DMS153 treated with DMSO at 0.1 percent for 48 hours (cell line): Measurements from ENCODE around the gene LZTS2.

Experiments used
- DNase-seq: peaks from one replicate; lab custom pipeline; 2025; ENCODE audit not compliant: unreplicated experiment; lab: John Stamatoyannopoulos, UW

Gene LZTS2

DNA sequence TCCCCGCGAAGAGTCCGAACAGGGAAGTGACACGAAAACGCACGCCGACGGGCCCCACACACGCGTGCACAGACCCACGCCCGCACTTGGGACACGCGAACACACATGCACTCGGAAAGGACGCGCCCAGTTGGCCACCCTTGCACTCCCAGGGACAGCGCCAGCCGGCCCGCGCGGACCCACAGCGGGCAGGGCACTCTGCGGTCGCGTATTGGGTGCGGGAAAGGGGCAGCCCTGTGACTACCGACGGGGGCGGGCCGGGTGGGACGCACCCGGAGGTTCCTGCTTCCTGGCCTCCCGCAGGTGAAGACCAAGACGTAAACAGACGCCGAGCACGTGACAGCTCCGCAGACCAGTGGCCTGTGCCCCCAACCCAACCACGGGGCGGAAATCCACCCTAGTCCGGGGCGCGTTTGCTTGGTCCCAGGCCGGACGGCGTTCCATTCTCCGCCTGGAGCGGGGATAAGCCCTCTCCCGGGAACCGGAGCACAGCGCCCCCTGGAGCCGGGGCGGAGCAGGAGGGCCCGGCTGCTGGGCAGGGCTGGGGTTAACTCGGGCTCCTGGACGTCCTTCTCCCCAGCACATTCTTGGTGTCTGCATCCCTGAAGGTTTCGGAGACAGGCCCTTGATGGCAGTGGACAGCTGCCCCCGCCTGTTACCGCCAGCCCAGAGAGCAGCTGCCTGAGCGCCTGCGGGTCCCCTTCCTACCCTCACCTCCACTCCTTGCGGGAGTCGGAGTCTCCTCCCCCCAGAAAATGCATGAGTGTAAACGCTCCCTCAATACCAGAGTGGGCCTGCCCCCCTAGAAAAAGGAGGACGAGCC, 2.0 kb upstream of the LZTS2 start:
- peak; percentile 39 for DNase-seq

GRCh38 chr10:100998183-100998990, 1.2 kb upstream of the LZTS2 start:
- DNase-seq: peak; percentile 77

- DNase-seq: peak; percentile 44
These were observed 442 bp upstream of the LZTS2 start for GRCh38 chr10:100998991-100999741.

DNA sequence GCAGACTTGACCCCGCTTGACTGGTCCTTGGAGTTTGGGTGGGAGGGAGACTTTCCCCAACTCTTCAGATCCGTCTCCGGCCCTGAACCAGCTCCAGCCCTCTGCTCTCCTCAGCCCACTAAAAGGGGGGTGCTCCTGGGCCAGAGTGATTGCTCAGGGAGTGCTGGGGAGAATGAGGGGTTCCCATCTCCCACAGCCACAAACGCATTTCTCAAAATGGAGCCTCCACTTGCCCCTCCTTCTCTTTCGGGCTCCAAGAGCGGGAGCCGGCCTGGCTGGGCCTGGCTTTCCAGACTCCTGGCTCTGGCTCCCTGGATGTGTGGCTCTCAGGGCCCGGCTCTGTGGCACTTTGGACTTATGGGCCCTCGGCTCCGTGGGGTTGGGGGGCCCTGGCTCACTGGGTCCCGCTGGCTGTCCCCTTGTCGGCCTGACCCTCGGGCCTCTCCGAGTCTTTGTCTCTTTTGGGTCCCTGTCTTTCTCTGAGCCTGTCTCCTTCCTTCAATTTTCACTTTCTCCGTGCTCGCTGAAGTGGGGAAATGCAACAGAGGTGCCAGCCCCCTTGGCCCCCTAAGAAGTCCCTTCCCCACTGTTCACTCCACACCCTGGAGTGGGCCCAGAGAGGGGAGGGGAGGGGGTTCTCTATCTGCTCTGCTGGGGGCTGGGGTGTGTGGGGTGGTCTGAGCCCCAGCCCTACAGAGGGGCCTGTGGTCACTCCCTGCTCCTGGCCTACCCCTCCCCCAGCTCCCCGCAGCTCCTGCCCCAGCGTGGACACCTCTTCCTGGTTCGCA, 713 bp downstream of the LZTS2 start:
- DNase-seq: no peak

DNA sequence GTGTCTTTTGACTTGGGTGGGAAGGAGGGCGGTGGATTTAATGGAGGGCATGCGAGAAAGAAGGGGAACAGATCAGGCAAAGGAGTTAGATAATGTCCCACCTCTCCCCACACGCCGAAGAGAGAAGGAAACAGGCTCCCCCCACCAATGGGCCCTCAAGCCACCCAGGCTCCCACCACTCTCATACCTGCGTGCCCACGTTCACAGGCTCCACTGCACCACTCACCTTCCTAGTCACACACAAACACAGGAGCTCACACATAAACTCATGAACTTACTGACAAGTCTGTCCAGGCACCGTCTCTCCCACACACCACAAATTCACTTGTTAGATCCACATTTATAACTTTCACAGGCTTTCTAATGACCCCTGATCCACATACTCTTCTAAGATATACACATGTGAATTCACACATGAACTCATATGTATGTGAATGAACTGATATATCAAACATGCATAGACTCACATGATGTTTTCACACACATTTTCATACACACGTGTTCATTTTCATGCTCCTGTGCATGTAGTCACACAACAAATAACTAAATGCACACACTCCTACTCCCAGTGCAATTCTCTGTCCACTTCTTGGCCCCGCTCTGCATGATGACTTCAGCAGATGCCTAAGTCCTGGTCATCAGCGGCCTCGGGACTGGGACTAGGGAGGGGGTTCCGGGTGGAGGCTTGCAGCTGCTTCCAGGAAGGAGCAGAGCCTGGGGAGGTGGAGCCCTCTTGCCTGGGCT, 1.5 kb downstream of the LZTS2 start:
- DNase-seq: no peak

DNA sequence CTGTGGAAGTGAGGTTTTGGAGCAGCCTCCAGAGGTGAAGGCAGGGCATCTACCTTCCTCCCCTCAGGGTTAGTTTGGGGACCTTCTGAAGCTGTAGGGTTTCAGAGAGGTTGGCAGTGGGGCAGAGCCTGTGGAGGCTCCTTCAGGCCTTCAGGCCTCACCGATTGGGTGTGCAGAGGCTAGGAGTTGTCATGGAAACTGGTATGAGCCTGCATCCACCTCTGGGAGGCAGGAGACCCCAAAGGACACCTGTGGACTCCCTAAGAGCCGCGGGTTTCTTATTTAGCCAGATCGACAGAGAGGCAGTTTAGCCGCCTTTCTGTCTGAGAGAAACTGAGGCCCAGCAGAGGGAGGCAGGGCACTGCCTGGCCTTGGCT, 2.0 kb downstream of the LZTS2 start:
- no peak for DNase-seq

DNA sequence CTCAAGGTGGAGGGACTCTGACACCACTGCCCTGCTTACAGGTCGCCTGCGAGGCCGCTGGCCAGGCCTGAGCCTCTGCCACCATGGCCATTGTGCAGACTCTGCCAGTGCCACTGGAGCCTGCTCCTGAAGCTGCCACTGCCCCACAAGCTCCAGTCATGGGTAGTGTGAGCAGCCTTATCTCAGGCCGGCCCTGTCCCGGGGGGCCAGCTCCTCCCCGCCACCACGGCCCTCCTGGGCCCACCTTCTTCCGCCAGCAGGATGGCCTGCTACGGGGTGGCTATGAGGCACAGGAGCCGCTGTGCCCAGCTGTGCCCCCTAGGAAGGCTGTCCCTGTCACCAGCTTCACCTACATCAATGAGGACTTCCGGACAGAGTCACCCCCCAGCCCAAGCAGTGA, 2.8 kb downstream of the LZTS2 start:
- DNase-seq: no peak

- DNase-seq: no peak
These were observed 4.1 kb downstream of the LZTS2 start for GRCh38 chr10:101003639-101004206.

GRCh38 chr10:101005361-101005760, 5.8 kb downstream of the LZTS2 start:
- no peak for DNase-seq

- no peak for DNase-seq
These were observed 6.4 kb downstream of the LZTS2 start for GRCh38 chr10:101005869-101006567.

DNA sequence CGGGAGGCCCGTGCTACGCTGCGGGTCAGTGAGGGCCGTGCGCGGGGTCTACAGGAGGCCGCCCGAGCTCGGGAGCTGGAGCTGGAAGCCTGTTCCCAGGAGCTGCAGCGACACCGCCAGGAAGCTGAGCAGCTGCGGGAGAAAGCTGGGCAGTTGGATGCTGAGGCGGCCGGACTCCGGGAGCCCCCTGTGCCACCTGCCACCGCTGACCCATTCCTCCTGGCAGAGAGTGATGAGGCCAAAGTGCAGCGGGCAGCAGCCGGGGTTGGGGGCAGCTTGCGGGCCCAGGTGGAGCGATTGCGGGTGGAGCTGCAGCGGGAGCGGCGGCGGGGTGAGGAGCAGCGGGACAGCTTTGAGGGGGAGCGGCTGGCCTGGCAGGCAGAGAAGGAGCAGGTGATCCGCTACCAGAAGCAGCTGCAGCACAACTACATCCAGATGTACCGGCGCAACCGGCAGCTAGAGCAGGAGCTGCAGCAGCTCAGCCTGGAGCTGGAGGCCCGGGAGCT, 7.0 kb downstream of the LZTS2 start:
- no peak for DNase-seq

DNA sequence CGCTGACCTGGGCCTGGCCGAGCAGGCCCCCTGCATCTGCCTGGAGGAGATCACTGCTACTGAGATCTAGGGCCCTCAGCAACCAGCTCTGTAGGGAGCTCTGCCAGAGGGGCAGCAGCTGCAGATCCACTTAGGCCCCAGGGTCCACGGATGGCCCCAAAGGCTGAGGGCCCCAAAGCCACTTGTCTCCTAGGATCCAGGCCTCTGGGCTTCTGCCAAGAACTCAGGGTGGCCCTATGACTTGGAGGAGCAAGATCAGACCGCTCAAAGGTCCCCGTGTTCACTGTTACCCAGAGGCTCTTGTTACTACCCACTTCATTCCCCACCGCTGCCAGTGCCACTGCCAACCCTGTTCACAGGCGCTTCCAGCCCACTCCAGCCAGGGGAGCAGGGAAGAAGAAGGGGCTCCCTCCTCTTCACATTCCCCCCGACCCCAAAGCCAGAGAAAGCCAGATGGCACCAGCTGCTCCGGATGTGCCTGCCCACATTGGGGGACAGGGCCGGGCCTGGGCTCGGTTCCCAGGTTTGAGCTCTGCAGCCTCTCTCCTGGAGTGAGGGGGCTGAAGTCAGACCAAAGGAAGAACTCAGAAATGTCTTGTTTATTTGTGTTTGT, 7.6 kb downstream of the LZTS2 start:
- no peak for DNase-seq

DNA sequence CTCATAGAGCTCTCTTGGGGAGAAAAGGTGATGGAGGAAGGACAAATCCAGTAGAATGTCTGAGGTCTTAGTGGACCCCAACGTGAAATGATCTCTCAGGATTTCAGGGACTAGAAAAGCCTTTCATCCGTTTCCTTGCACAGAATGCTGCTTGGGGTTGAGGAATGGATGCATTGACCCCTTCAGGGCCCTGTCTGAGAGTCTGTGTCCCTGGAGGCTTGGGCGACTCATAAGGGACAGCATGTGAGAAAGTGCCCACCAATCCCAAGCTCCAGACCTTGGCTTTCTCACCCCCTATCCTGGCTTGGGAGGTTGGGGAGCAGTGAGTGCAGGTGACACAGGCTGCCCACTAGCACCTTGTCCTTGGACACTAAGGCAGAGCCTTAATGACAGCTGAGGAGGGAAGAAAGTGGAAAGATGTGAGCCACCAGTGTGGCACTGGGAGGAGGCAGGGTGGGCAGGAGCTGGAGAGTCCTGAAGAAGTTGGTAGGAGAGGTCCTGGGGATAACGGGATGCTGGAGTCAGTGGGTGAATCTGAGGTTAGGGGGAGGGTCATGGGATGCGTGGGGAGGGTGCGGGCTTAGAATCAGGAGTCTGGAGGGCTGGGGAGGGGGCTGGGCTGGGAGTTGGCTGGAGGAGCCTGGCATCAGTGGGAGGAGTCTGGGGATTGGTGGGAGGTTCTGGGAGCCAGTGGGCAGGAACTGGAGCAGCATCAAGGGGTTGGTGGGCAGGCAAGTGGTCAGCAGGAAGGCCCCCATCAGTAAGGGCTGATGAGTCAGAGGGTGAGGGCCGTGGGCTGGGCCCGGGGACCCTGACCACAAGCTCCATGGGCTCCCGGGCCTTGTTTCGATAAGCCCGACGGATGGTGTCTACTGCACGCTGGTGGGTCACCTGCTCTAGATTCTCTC, 8.6 kb downstream of the LZTS2 start:
- DNase-seq: no peak

GRCh38 chr10:101008823-101009423, 9.3 kb downstream of the LZTS2 start:
- no peak for DNase-seq

DNA sequence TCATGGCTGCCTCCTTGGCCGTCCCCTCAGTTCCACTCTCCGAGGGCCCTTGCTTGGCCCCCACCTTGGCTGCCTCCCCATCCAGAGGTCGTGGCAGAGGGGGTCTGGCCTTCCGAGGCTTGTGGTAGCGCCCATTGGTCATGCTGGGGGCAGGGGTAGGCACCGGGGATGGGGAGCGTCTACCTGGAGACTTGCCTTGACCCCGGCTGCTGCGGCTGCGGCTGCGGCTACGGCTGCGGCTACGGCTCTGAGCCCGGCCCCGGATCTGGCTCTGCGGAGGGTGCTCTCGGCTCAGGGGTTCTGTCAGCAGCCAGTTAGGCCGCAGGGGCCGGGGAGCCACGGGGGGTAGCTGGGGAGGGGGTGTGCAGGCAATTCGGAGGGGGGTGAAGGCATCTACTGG, 10.7 kb downstream of the LZTS2 start:
- DNase-seq: no peak

GRCh38 chr10:101011517-101012423, 12.2 kb downstream of the LZTS2 start:
- DNase-seq: no peak
